ENCODE measurements around the gene GNPTAB.

GNPTAB gene

GRCh38 chr12:101794574-101794973 is 36.2 kb downstream of the GNPTAB start:
- DNase-seq (ENCODE audit: extremely low spot score): no peak
- CTCF ChIA-PET: no interaction called here
- TF ChIP-seq BHLHE40 (IDR thresholded peaks at IDR 0.05; ENCODE audit: borderline replicate concordance) (no peak), ZNF384 (IDR thresholded peaks at IDR 0.05) (no peak), HDGF (IDR thresholded peaks at IDR 0.05; ENCODE audit: borderline replicate concordance) (no peak), SP1 (IDR thresholded peaks at IDR 0.05) (no peak), LEF1 (IDR thresholded peaks at IDR 0.05; ENCODE audit: borderline replicate concordance) (no peak), CTBP1 (IDR thresholded peaks at IDR 0.05; ENCODE audit: borderline replicate concordance) (no peak), ARNT (IDR thresholded peaks at IDR 0.05) (no peak), PKNOX1 (IDR thresholded peaks at IDR 0.05) (no peak), FOXM1 (IDR thresholded peaks at IDR 0.05; ENCODE audit: borderline replicate concordance) (no peak), SUZ12 (IDR thresholded peaks at IDR 0.05) (no peak), L3MBTL2 (conservative IDR thresholded peaks at IDR 0.05) (no peak), ELF4 (IDR thresholded peaks at IDR 0.05) (no peak), FOXA1 (IDR thresholded peaks at IDR 0.05) (no peak), FOXK2 (IDR thresholded peaks at IDR 0.05) (no peak), NFRKB (IDR thresholded peaks at IDR 0.05) (no peak), TARDBP (IDR thresholded peaks at IDR 0.05) (no peak)
- POLR2A ChIA-PET: no interaction called here

- TF ChIP-seq FOXK2 (IDR thresholded peaks at IDR 0.05) (no peak), SUZ12 (IDR thresholded peaks at IDR 0.05) (no peak), TARDBP (IDR thresholded peaks at IDR 0.05) (no peak), CTBP1 (IDR thresholded peaks at IDR 0.05; ENCODE audit: borderline replicate concordance) (no peak), FOXM1 (IDR thresholded peaks at IDR 0.05; ENCODE audit: borderline replicate concordance) (no peak), ELF4 (IDR thresholded peaks at IDR 0.05) (no peak), HDGF (IDR thresholded peaks at IDR 0.05; ENCODE audit: borderline replicate concordance) (no peak), ARNT (IDR thresholded peaks at IDR 0.05) (no peak)
- ChIA-PET CTCF (no interaction called here), POLR2A (no interaction called here)
- no peak for DNase-seq (ENCODE audit: extremely low spot score)
These were observed 37.4 kb downstream of the GNPTAB start for GRCh38 chr12:101793401-101793800.

- TF ChIP-seq NFRKB (IDR thresholded peaks at IDR 0.05) (no peak), ZNF384 (IDR thresholded peaks at IDR 0.05) (no peak), ELF4 (IDR thresholded peaks at IDR 0.05) (no peak), TARDBP (IDR thresholded peaks at IDR 0.05) (no peak), PKNOX1 (IDR thresholded peaks at IDR 0.05) (no peak), CTBP1 (IDR thresholded peaks at IDR 0.05; ENCODE audit: borderline replicate concordance) (no peak), FOXA1 (IDR thresholded peaks at IDR 0.05) (no peak), BHLHE40 (IDR thresholded peaks at IDR 0.05; ENCODE audit: borderline replicate concordance) (no peak)
- CTCF ChIA-PET: interaction anchor here (0.5 kb wide), 1 partner anchor 976 kb away, joined by 6 read pairs; no protein-coding TSS in a partner anchor
These were observed 38.5 kb downstream of the GNPTAB start for GRCh38 chr12:101792046-101792931.

GRCh38 chr12:101789171-101789570 is 41.6 kb downstream of the GNPTAB start:
- CTCF ChIA-PET: interaction anchor here (0.9 kb wide), 1 partner anchor 17 kb away, joined by 5 read pairs; no protein-coding TSS in a partner anchor
- no peak for DNase-seq (ENCODE audit: extremely low spot score)
- no peak for TF ChIP-seq FOXK2 (IDR thresholded peaks at IDR 0.05)
- no peak for TF ChIP-seq L3MBTL2 (conservative IDR thresholded peaks at IDR 0.05)
- no peak for TF ChIP-seq TARDBP (IDR thresholded peaks at IDR 0.05)
- no peak for TF ChIP-seq LEF1 (IDR thresholded peaks at IDR 0.05; ENCODE audit: borderline replicate concordance)
- TF ChIP-seq FOXA1 (IDR thresholded peaks at IDR 0.05): no peak
- TF ChIP-seq SP1 (IDR thresholded peaks at IDR 0.05): no peak
- no peak for TF ChIP-seq FOXM1 (IDR thresholded peaks at IDR 0.05; ENCODE audit: borderline replicate concordance)
- no peak for TF ChIP-seq ARNT (IDR thresholded peaks at IDR 0.05)
- no peak for TF ChIP-seq SUZ12 (IDR thresholded peaks at IDR 0.05)
- no peak for TF ChIP-seq CTBP1 (IDR thresholded peaks at IDR 0.05; ENCODE audit: borderline replicate concordance)
- no peak for TF ChIP-seq PKNOX1 (IDR thresholded peaks at IDR 0.05)
- no peak for TF ChIP-seq HDGF (IDR thresholded peaks at IDR 0.05; ENCODE audit: borderline replicate concordance)
- TF ChIP-seq BHLHE40 (IDR thresholded peaks at IDR 0.05; ENCODE audit: borderline replicate concordance): no peak
- POLR2A ChIA-PET: no interaction called here

More at GRCh38 chr12:101792046-101792931, 38.5 kb downstream of the GNPTAB start:
- POLR2A ChIA-PET: no interaction called here
- no peak for DNase-seq (ENCODE audit: extremely low spot score)

GRCh38 chr12:101785671-101786070 is 45.1 kb downstream of the GNPTAB start:
- DNase-seq (ENCODE audit: extremely low spot score): no peak
- CTCF ChIA-PET: interaction anchor here (0.6 kb wide), 1 partner anchor 276 kb away, joined by 3 read pairs; no protein-coding TSS in a partner anchor
- no peak for TF ChIP-seq FOXM1 (IDR thresholded peaks at IDR 0.05; ENCODE audit: borderline replicate concordance)
- TF ChIP-seq BHLHE40 (IDR thresholded peaks at IDR 0.05; ENCODE audit: borderline replicate concordance): no peak
- TF ChIP-seq ARNT (IDR thresholded peaks at IDR 0.05): no peak
- no peak for TF ChIP-seq SUZ12 (IDR thresholded peaks at IDR 0.05)
- no peak for TF ChIP-seq LEF1 (IDR thresholded peaks at IDR 0.05; ENCODE audit: borderline replicate concordance)
- no peak for TF ChIP-seq FOXA1 (IDR thresholded peaks at IDR 0.05)
- no peak for TF ChIP-seq FOXK2 (IDR thresholded peaks at IDR 0.05)
- TF ChIP-seq TARDBP (IDR thresholded peaks at IDR 0.05): no peak
- TF ChIP-seq ZNF384 (IDR thresholded peaks at IDR 0.05): no peak
- no peak for TF ChIP-seq ELF4 (IDR thresholded peaks at IDR 0.05)
- no peak for TF ChIP-seq NFRKB (IDR thresholded peaks at IDR 0.05)
- TF ChIP-seq SP1 (IDR thresholded peaks at IDR 0.05): no peak
- no peak for TF ChIP-seq PKNOX1 (IDR thresholded peaks at IDR 0.05)
- no peak for TF ChIP-seq HDGF (IDR thresholded peaks at IDR 0.05; ENCODE audit: borderline replicate concordance)
- TF ChIP-seq L3MBTL2 (conservative IDR thresholded peaks at IDR 0.05): no peak
- TF ChIP-seq CTBP1 (IDR thresholded peaks at IDR 0.05; ENCODE audit: borderline replicate concordance): no peak
- POLR2A ChIA-PET: no interaction called here
